Panc1 (cell line): Measurements from ENCODE around the gene FAM120B.

Source experiments
- TF ChIP-seq, protein P1 (sequence below): fragments of 450-650 bp; IDR thresholded peaks from 2 replicates; pipeline ENCODE4 v1.5.1; 2017; ENCODE audit warnings: mild to moderate bottlenecking
- TF ChIP-seq, protein P2 (sequence below), 2 experiments: IDR thresholded peaks; 2 replicates each; pipeline ENCODE4 v1.6.1; 2011 to 2012; ENCODE audit warnings: low read depth in 2 of 2, control low read depth in 1 of 2, low read length in 1 of 2, mild to moderate bottlenecking in 1 of 2, moderate library complexity in 1 of 2; ENCODE audit not compliant: insufficient read depth in 1 of 2

DNA sequence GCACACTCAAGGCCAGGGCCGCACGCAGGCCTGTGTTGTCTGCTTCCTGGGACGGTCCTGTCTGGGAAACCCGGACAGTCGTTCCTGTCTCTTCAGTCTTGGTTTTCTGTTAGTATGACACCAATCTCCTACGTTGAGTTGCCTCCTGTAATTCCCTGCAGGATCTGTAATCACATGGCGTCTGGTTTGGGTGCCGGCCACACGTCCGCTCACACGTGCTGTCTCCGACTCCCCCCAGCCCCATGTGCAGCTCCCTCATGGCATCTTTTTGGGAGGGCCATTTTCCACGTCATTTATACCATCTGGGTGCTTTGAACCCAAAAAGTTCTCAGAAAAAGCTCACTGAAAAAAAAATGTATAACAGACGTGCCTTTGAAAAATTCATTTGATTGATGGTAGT, 38.9 kb upstream of the FAM120B start:
- TF ChIP-seq, protein P1, sequence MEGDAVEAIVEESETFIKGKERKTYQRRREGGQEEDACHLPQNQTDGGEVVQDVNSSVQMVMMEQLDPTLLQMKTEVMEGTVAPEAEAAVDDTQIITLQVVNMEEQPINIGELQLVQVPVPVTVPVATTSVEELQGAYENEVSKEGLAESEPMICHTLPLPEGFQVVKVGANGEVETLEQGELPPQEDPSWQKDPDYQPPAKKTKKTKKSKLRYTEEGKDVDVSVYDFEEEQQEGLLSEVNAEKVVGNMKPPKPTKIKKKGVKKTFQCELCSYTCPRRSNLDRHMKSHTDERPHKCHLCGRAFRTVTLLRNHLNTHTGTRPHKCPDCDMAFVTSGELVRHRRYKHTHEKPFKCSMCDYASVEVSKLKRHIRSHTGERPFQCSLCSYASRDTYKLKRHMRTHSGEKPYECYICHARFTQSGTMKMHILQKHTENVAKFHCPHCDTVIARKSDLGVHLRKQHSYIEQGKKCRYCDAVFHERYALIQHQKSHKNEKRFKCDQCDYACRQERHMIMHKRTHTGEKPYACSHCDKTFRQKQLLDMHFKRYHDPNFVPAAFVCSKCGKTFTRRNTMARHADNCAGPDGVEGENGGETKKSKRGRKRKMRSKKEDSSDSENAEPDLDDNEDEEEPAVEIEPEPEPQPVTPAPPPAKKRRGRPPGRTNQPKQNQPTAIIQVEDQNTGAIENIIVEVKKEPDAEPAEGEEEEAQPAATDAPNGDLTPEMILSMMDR, result no peak
- TF ChIP-seq, protein P2, sequence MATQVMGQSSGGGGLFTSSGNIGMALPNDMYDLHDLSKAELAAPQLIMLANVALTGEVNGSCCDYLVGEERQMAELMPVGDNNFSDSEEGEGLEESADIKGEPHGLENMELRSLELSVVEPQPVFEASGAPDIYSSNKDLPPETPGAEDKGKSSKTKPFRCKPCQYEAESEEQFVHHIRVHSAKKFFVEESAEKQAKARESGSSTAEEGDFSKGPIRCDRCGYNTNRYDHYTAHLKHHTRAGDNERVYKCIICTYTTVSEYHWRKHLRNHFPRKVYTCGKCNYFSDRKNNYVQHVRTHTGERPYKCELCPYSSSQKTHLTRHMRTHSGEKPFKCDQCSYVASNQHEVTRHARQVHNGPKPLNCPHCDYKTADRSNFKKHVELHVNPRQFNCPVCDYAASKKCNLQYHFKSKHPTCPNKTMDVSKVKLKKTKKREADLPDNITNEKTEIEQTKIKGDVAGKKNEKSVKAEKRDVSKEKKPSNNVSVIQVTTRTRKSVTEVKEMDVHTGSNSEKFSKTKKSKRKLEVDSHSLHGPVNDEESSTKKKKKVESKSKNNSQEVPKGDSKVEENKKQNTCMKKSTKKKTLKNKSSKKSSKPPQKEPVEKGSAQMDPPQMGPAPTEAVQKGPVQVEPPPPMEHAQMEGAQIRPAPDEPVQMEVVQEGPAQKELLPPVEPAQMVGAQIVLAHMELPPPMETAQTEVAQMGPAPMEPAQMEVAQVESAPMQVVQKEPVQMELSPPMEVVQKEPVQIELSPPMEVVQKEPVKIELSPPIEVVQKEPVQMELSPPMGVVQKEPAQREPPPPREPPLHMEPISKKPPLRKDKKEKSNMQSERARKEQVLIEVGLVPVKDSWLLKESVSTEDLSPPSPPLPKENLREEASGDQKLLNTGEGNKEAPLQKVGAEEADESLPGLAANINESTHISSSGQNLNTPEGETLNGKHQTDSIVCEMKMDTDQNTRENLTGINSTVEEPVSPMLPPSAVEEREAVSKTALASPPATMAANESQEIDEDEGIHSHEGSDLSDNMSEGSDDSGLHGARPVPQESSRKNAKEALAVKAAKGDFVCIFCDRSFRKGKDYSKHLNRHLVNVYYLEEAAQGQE (IDR thresholded peaks at IDR 0.05; ENCODE audit: insufficient read depth in 1 of 2, low read depth in 2 of 2, low read length in 1 of 2), result no peak
